Activated naive CD4-positive, alpha-beta T cell treated with anti-CD3 and anti-CD28 coated beads, Interleukin-2, amount 10 ng/mL, durations not matched to agents 7 days and 5 days (primary cell): ENCODE data around the gene HES6.

Experiments used
- CTCF ChIA-PET: fragments of 350-600 bp; sonication (Branson Sonifier 250); formaldehyde crosslinking; loops from one replicate; lab custom pipeline; 2021; ENCODE audit warnings: antibody characterized with exemption; lab: Charles Lee
- DNase-seq: peaks from one replicate; pipeline ENCODE4 v3.0.0-alpha.2; 2020
- H3K27ac Mint-ChIP-seq: one replicate; pipeline ENCODE4 v1.8.0; 2021; ENCODE audit warnings: mild to moderate bottlenecking, moderate library complexity, mixed read lengths
- H3K27me3 Mint-ChIP-seq: one replicate; pipeline ENCODE4 v1.8.0; 2021; ENCODE audit warnings: mild to moderate bottlenecking, mixed read lengths
- H3K36me3 Mint-ChIP-seq: one replicate; pipeline ENCODE4 v1.8.0; 2021; ENCODE audit warnings: mixed read lengths
- H3K4me1 Mint-ChIP-seq: one replicate; pipeline ENCODE4 v1.8.0; 2021; ENCODE audit warnings: mixed read lengths
- H3K4me3 Mint-ChIP-seq: one replicate; pipeline ENCODE4 v1.8.0; 2021; ENCODE audit warnings: mild to moderate bottlenecking, moderate library complexity, mixed read lengths
- H3K9me3 Mint-ChIP-seq: one replicate; pipeline ENCODE4 v1.8.0; 2021; ENCODE audit warnings: mixed read lengths

HES6 gene

DNA sequence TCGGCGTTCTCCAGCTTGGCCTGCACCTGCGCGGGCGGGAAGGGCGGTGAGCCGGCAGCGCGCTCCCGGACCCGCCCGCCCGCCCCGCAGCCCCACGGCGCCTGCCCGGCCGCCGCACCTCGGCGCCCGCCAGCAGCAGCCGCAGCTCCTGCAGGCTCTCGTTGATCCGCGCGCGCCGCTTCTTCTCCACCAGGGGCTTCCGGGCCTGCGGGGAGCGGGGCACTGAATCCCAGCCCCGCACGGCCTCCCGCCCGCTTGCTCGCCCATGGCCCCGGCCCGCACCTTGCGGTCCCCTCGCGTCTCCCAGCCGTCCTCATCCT, 335 bp downstream of the HES6 start:
- H3K27ac Mint-ChIP-seq, result no peak overlapping the region
- no peaks in the 10 kb centered on the region for H3K9me3 Mint-ChIP-seq
- H3K27me3 Mint-ChIP-seq, result peaks cover 74% of the 10 kb centered on the region
- no peak for DNase-seq
- H3K4me1 Mint-ChIP-seq, result peaks cover 6% of the 10 kb centered on the region
- H3K4me3 Mint-ChIP-seq, result peak overlapping the region; percentile 47
- H3K36me3 Mint-ChIP-seq, result peaks cover 2% of the 10 kb centered on the region
- CTCF ChIA-PET, result no interaction called here

DNA sequence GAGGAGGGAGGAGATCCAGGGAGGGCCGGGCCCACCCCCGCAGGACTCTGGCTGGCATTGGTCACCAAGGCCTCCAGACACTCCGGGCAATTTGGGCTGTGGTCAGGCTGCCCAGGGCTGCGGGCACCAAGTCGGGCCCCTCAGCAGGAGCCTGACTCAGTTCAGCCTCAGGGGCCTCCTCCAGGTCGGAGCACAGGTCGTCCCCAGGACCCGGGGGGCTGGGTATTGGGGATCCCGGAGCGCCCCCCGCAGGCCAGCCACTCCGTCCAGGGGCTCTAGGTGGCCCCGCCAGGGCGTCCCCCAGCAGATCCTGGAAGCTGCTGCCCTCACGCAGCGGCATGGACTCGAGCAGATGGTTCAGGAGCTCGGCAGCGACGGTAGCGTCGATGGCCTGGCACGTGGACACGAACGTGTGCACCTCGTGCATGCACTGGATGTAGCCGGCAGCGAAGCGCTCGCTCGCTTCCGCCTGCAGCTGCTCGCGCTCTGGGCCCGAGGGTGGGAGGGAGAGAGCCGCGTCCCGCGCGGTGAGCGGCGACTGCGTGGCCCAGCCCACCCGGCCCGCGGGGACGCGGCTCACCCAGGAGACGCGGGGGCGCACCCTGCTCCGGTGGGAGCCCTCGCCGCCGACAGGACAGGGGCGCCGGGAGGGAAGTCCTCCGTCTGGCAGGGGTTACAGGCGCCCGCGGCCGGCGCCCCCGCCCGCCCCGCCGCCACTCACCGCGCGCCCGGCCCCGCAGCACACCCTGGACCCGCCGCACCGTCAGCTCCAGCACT, 884 bp downstream of the HES6 start:
- DNase-seq, result peak; percentile 68
- H3K4me1 Mint-ChIP-seq, result peaks cover 6% of the 10 kb centered on the region
- H3K9me3 Mint-ChIP-seq, result peaks cover under 1% of the 10 kb centered on the region
- peaks cover 80% of the 10 kb centered on the region for H3K27me3 Mint-ChIP-seq
- no peak overlapping the region for H3K27ac Mint-ChIP-seq
- CTCF ChIA-PET, result no interaction called here
- H3K4me3 Mint-ChIP-seq, result peak overlapping the region; percentile 52
- no peaks in the 10 kb centered on the region for H3K36me3 Mint-ChIP-seq

DNA sequence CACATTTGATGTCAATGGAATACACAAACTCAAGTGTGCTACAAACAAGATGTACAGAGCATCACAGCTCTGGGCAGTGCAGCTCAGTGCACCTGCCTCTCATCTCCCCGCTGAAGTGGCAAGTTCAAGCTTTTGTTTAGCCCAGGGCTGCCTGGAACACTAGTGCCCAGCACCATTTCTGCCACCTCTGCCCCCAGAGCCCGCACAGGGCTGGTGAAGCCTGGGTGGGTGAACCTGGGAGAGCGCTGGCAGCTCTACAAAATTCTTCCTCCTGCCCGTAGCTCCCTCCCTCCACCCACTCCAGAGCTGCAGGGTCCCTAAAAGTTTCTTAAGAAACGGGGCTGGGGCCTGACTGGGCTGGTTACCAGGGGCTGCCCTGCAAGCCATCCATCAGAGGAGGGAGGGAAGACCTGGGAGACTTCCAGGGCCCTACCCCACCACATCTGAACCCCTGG, 1.5 kb downstream of the HES6 start:
- CTCF ChIA-PET, result interaction anchor here (1.4 kb wide), 1 partner anchor 25 kb away, joined by 3 read pairs; no protein-coding TSS in a partner anchor
- DNase-seq, result no peak
- peak overlapping the region; percentile 17 for H3K27ac Mint-ChIP-seq
- peak overlapping the region; percentile 51 for H3K4me3 Mint-ChIP-seq
- H3K27me3 Mint-ChIP-seq, result peaks cover 86% of the 10 kb centered on the region
- H3K9me3 Mint-ChIP-seq, result peaks cover 2% of the 10 kb centered on the region
- H3K36me3 Mint-ChIP-seq, result no peaks in the 10 kb centered on the region
- peaks cover 11% of the 10 kb centered on the region for H3K4me1 Mint-ChIP-seq

DNA sequence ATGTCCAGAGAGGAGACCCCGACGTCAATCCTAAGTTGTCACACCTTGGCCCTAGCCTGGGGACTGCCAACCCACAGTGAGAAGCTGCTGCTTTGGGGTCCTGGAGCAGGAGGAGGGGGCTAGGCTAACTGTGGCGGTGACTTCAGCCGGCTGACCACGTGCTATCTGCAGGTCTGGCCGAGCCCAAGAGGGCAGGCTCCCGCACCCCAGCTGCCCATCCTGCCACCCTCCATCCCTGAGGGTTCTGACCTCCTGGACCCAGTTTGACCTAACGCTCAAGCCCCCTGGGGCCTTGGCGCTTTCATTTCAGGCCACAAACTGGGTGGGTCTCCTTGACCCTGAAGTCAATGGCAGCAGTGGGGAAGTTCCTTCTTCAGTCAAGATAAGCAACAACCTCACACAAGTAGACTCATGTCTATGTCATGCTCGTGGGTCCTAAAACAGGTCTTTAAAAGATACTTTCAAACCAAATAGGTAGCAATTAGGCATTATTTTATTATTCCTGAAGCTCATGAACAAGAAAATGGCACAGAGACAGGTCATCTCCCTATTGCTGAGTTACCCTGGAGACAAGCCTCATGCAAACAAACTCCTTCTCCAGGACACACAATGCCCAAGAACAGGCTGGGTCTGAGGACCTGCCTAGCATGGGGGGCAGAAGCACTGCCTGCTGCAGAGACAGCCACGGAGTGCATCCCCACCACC, 2.3 kb downstream of the HES6 start:
- H3K36me3 Mint-ChIP-seq, result no peaks in the 10 kb centered on the region
- no peak overlapping the region for H3K27ac Mint-ChIP-seq
- DNase-seq, result no peak
- H3K27me3 Mint-ChIP-seq, result peaks cover 89% of the 10 kb centered on the region
- H3K9me3 Mint-ChIP-seq, result peaks cover 2% of the 10 kb centered on the region
- peak overlapping the region; percentile 51 for H3K4me3 Mint-ChIP-seq
- CTCF ChIA-PET, result interaction anchor here (1.4 kb wide), 2 partner anchors 26 to 27 kb away, joined by 3 read pairs; no protein-coding TSS in a partner anchor
- H3K4me1 Mint-ChIP-seq, result peaks cover 11% of the 10 kb centered on the region

DNA sequence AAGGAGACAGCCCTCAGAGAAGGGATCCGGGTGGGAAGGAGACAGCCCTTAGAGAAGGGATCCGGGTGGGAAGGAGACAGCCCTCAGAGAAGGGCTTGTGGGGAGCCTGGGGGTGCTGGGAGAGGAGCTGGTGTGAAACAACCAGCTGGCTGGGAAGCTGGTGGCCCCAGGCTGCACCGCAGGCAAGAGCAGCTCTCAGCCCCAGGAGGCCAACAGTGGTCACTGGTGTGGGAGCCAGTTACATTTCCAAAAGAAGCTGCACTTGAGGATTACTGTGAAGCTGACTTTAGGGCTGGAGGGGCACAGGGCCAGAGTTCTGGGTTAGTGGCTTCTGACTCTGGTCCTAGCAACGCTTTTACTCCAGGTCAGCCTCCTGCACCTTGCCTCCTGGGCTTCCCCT, 3.3 kb downstream of the HES6 start:
- no peak for DNase-seq
- H3K36me3 Mint-ChIP-seq, result no peaks in the 10 kb centered on the region
- peaks cover 89% of the 10 kb centered on the region for H3K27me3 Mint-ChIP-seq
- peaks cover 16% of the 10 kb centered on the region for H3K4me1 Mint-ChIP-seq
- H3K4me3 Mint-ChIP-seq, result no peak overlapping the region
- CTCF ChIA-PET, result interaction anchor here (1.4 kb wide), 1 partner anchor 28 kb away, joined by 3 read pairs; no protein-coding TSS in a partner anchor
- no peak overlapping the region for H3K27ac Mint-ChIP-seq
- peaks cover 2% of the 10 kb centered on the region for H3K9me3 Mint-ChIP-seq

DNA sequence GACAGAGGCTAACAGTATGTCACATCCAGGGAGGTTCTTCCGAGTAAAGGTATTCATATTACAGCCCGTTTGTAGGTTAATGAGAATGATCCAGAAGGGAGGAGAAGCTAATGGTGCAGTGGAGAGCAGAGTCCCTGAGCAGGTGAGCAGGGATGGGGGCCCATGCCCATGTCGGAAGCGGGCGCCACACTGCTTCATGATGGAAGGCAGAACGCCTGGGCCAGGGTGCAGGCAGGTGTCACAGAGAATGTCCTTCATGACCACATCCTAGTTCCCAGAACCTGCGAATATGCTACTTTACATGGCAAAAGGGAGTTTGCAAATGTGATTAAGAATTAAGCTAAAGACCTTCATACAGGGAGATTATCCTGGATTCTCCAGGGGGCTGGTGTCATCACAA, 4.0 kb downstream of the HES6 start:
- no peak for DNase-seq

DNA sequence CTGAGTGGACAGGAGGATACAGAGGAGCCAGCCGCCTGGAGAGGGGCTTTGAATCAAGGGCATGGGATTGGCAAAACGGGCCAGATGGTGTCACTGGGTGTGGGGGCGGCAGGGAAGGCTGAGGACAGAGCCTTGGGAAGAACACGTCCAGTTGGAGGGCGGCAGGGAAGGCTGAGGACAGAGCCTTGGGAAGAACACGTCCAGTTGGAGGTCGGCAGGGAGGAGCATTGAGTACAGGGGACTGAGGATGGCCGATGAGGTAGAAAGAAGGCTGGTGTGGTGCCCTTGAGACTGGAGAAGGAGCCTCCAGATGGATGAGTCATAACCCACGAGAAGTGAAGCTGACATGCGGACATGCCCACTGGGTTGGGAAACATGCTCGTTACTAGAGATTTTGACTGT, 4.5 kb downstream of the HES6 start:
- H3K27me3 Mint-ChIP-seq, result peaks cover 89% of the 10 kb centered on the region
- H3K27ac Mint-ChIP-seq, result peak overlapping the region; percentile 25
- H3K36me3 Mint-ChIP-seq, result no peaks in the 10 kb centered on the region
- H3K4me1 Mint-ChIP-seq, result peaks cover 23% of the 10 kb centered on the region
- H3K4me3 Mint-ChIP-seq, result peak overlapping the region; percentile 6
- no peak for DNase-seq
- CTCF ChIA-PET, result no interaction called here
- H3K9me3 Mint-ChIP-seq, result peaks cover 2% of the 10 kb centered on the region

More for the DNA sequence above, 4.0 kb downstream of the HES6 start:
- Mint-ChIP-seq H3K4me1 (peaks cover 19% of the 10 kb centered on the region), H3K4me3 (no peak overlapping the region), H3K36me3 (no peaks in the 10 kb centered on the region), H3K27me3 (peaks cover 89% of the 10 kb centered on the region), H3K27ac (no peak overlapping the region), H3K9me3 (peaks cover 2% of the 10 kb centered on the region)
- CTCF ChIA-PET, result interaction anchor here (1.4 kb wide), 1 partner anchor 29 kb away, joined by 3 read pairs; no protein-coding TSS in a partner anchor

DNA sequence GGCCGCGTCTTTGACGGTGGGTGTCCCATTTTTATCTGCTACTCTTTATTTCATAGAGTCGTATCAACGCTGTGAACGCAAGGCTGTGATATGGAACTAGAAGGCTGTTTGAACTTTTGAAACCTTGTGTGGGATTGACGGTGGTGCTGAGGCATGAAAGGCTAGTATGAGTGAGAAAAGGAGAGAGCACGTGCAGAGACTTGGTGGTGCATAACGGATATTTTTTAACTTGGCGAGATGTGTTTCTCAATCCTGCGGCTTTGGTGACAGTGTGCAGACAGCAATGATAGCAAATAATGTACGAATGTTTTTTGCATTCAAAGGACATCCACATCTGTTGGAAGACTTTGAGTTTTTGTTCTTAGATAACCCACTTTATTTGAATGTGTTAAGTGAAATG, 6.2 kb downstream of the HES6 start:
- Mint-ChIP-seq H3K27ac (no peak overlapping the region), H3K4me1 (peaks cover 22% of the 10 kb centered on the region), H3K27me3 (peaks cover 96% of the 10 kb centered on the region), H3K36me3 (no peaks in the 10 kb centered on the region), H3K9me3 (peaks cover 2% of the 10 kb centered on the region), H3K4me3 (peak overlapping the region; percentile 40)
- CTCF ChIA-PET, result no interaction called here
- no peak for DNase-seq

DNA sequence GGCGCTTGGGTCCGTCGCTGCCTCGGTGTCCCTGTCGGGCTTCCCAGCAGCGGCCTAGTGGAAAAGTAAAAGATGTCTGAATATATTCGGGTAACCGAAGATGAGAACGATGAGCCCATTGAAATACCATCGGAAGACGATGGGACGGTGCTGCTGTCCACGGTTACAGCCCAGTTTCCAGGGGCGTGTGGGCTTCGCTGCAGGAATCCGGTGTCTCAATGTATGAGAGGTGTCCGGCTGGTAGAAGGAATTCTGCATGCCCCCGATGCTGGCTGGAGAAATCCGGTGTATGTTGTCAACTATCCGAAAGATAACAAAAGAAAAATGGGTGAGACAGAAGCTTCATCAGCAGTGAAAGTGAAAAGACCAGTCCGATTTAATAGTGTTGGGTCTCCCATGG, 8.0 kb downstream of the HES6 start:
- DNase-seq, result no peak
- Mint-ChIP-seq H3K9me3 (peaks cover 2% of the 10 kb centered on the region), H3K27me3 (peaks cover 87% of the 10 kb centered on the region), H3K27ac (no peak overlapping the region), H3K4me3 (peak overlapping the region; percentile 66), H3K4me1 (peaks cover 20% of the 10 kb centered on the region), H3K36me3 (no peaks in the 10 kb centered on the region)
- CTCF ChIA-PET, result no interaction called here

DNA sequence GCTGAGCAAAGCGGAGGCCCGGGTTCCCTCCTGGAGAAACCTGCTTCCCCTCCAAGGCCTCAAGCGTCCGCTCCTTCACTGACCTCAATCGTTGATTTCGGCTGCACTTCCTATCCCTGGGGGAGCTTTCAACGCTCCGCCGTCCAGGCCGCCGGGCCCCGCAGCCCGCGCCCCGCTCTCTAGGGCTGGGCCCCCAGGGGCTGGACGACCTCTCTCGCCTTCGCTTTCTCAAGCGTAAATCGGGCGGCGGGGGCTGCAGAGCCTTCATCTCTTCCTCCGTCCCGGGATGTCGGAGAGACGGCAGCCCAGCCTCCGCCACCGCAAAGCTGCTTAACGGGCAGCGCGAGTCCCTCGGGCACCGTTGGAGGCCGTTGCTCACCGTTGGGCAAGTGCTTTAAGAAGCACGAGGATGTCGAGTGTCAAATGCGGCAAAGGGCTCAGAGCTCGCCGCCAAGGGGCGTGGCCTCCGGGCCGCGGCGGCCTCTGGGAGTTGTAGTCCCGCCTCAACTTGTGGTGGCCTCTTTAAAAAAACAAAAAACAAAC, 8.5 kb downstream of the HES6 start:
- Mint-ChIP-seq H3K27ac (no peak overlapping the region), H3K4me3 (peak overlapping the region; percentile 66), H3K4me1 (peaks cover 20% of the 10 kb centered on the region), H3K27me3 (peaks cover 82% of the 10 kb centered on the region), H3K36me3 (no peaks in the 10 kb centered on the region), H3K9me3 (peaks cover 2% of the 10 kb centered on the region)
- DNase-seq, result peak; percentile 87
- CTCF ChIA-PET, result no interaction called here

DNA sequence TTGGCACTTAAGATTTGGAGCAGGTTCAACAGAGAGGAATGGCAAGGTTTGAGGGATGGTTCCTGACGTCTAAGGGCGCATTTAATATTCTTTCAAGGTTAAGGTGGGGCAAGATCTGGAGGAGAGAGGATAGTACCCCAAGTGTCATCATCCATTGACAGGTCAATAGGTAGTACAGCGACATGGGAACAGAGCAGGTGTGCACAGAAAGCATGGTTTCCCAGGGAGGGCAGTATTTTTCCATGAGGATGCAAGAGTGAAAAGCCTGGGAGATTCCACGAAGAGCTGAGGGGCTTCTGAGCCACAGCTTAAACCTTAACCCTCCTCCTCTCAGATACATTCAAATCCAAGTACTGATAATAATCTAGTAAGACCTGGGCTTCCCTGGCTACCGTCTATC, 9.1 kb downstream of the HES6 start:
- peaks cover 20% of the 10 kb centered on the region for H3K4me1 Mint-ChIP-seq
- DNase-seq, result no peak
- H3K36me3 Mint-ChIP-seq, result no peaks in the 10 kb centered on the region
- peak overlapping the region; percentile 9 for H3K4me3 Mint-ChIP-seq
- peaks cover 75% of the 10 kb centered on the region for H3K27me3 Mint-ChIP-seq
- peaks cover 2% of the 10 kb centered on the region for H3K9me3 Mint-ChIP-seq
- H3K27ac Mint-ChIP-seq, result no peak overlapping the region
- CTCF ChIA-PET, result no interaction called here

DNA sequence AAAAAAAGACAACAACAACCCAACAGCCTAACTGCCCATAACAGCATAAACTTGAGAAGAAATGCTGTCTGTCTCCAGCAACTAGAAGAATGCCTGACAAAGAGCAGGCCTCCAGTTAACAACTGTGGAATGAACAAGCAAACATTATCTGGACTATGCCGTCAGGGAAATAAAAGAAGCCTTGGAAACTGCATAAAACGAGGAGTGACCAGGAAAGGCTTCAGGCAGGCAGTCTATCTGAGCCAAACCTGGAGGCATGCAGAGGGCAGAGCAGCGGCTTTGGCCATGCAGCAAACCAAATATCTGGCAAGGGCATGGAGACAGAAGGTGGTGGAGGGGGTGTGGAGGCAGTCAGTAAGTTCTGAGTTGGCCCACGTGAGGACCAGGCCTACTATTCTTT, 11.1 kb downstream of the HES6 start:
- CTCF ChIA-PET, result no interaction called here
- H3K9me3 Mint-ChIP-seq, result no peaks in the 10 kb centered on the region
- H3K27ac Mint-ChIP-seq, result no peak overlapping the region
- H3K4me1 Mint-ChIP-seq, result peaks cover 16% of the 10 kb centered on the region
- peaks cover 55% of the 10 kb centered on the region for H3K27me3 Mint-ChIP-seq
- no peaks in the 10 kb centered on the region for H3K36me3 Mint-ChIP-seq
- H3K4me3 Mint-ChIP-seq, result no peak overlapping the region
- no peak for DNase-seq

DNA sequence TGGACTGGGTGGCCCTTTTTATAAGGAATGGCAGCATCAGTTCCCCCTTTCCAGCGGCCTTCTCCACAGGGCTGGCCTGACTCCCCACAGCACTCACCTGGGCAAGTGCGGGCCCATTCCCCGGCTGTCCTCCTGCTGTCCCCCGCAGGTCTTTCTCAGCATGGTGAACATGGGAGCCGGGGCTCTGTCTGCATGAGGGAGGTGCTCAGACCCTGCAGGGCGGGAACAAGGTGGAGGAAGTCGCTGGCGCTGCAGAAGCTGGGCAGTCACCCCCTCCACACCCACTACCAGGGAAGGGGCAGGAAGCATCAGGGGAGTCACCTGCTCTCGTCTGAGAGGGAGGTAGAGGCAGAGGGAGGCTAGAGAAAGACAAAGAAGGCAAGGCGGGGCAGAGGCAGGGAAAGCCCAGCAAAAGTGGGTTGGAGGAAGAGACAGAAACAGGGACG, 12.2 kb downstream of the HES6 start:
- H3K9me3 Mint-ChIP-seq, result no peaks in the 10 kb centered on the region
- DNase-seq, result no peak

DNA sequence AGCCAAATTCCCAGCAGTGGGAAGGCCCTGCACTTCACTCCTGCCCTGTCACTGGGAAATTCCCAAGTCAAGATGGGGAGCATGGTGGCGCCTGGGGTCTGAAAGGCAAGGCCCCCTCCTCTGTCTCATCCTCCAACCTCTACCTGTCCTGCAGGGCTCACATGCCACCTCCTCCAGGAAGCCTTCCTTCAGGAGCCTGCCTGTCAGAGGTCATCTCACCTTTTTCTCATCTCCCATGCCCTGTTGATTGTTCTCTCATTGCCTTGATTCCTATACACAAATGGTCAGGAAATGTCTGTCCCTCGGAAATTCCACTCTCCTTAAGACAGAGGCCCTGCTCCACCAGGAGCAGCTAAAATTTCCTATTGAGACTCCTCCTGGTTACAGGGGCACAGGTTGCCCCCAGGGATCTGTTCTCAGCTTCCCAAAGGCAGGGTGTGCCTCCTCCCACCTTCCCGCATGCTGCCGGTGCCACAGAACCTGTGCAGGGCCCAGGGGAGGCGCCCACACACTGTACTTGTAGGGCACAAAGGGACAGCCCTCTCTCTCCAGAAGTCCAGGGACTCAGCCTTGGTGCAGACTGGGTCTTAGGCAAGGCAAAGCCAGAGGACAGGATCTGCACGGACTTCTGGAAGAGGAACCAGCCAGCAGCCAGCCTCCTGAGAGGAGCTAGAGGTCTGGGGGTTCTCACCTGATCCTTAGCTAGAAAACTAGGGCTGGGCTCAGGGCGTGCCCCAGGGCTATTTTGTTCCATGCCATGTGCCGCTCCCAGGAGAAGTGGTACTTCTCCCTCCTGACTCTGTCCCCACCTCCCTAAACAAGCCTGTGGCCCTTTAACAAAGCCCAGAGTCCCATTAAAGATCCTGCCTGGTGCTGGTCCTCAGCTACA, 12.9 kb downstream of the HES6 start:
- no peaks in the 10 kb centered on the region for H3K9me3 Mint-ChIP-seq
- H3K27me3 Mint-ChIP-seq, result peaks cover 42% of the 10 kb centered on the region
- H3K27ac Mint-ChIP-seq, result no peak overlapping the region
- CTCF ChIA-PET, result no interaction called here
- peaks cover 12% of the 10 kb centered on the region for H3K4me1 Mint-ChIP-seq
- no peaks in the 10 kb centered on the region for H3K36me3 Mint-ChIP-seq
- H3K4me3 Mint-ChIP-seq, result no peak overlapping the region
- no peak for DNase-seq

More for the DNA sequence above, 12.2 kb downstream of the HES6 start:
- Mint-ChIP-seq H3K4me1 (peaks cover 13% of the 10 kb centered on the region), H3K36me3 (no peaks in the 10 kb centered on the region), H3K27me3 (peaks cover 48% of the 10 kb centered on the region), H3K27ac (no peak overlapping the region), H3K4me3 (no peak overlapping the region)
- CTCF ChIA-PET, result no interaction called here
